ENCODE data around the gene PTPRG.

The PTPRG gene

GRCh38 chr3:62293051-62293780, 731.8 kb downstream of the PTPRG start:
- TF ChIP-seq SIN3A (IDR thresholded peaks at IDR 0.05; ENCODE audit: borderline replicate concordance, insufficient read depth, low read length), result no peak
- no peak for TF ChIP-seq POLR2AphosphoS5 (IDR thresholded peaks at IDR 0.05; ENCODE audit: low read depth, low read length)
- TF ChIP-seq TAF1 (IDR thresholded peaks at IDR 0.05; ENCODE audit: borderline replicate concordance, insufficient read depth, low read length), result no peak

- no peak for TF ChIP-seq REST (IDR thresholded peaks at IDR 0.05; ENCODE audit: insufficient read depth in 1 of 2, low read depth in 2 of 2, low read length in 2 of 2)
- TF ChIP-seq POLR2AphosphoS5 (IDR thresholded peaks at IDR 0.05; ENCODE audit: low read depth, low read length), result no peak
- no peak for TF ChIP-seq TAF1 (IDR thresholded peaks at IDR 0.05; ENCODE audit: borderline replicate concordance, insufficient read depth, low read length)
- TF ChIP-seq FOXP2 (optimal IDR thresholded peaks at IDR 0.05; ENCODE audit: borderline replicate concordance, extremely low read depth, extremely low read length, insufficient read depth), result no peak
- no peak for TF ChIP-seq SIN3A (IDR thresholded peaks at IDR 0.05; ENCODE audit: borderline replicate concordance, insufficient read depth, low read length)
Observed at GRCh38 chr3:62295571-62295970, 734.2 kb downstream of the PTPRG start.

- TF ChIP-seq REST (IDR thresholded peaks at IDR 0.05; ENCODE audit: insufficient read depth in 1 of 2, low read depth in 2 of 2, low read length in 2 of 2), result no peak
- no peak for TF ChIP-seq POLR2AphosphoS5 (IDR thresholded peaks at IDR 0.05; ENCODE audit: low read depth, low read length)
- no peak for TF ChIP-seq SIN3A (IDR thresholded peaks at IDR 0.05; ENCODE audit: borderline replicate concordance, insufficient read depth, low read length)
- no peak for TF ChIP-seq TAF1 (IDR thresholded peaks at IDR 0.05; ENCODE audit: borderline replicate concordance, insufficient read depth, low read length)
- TF ChIP-seq FOXP2 (optimal IDR thresholded peaks at IDR 0.05; ENCODE audit: borderline replicate concordance, extremely low read depth, extremely low read length, insufficient read depth), result no peak
Observed at GRCh38 chr3:62300617-62301016, 739.2 kb downstream of the PTPRG start.

- TF ChIP-seq FOXP2 (optimal IDR thresholded peaks at IDR 0.05; ENCODE audit: borderline replicate concordance, extremely low read depth, extremely low read length, insufficient read depth) (no peak), TAF1 (IDR thresholded peaks at IDR 0.05; ENCODE audit: borderline replicate concordance, insufficient read depth, low read length) (no peak), REST (IDR thresholded peaks at IDR 0.05; ENCODE audit: insufficient read depth in 1 of 2, low read depth in 2 of 2, low read length in 2 of 2) (no peak), SIN3A (IDR thresholded peaks at IDR 0.05; ENCODE audit: borderline replicate concordance, insufficient read depth, low read length) (no peak), POLR2AphosphoS5 (IDR thresholded peaks at IDR 0.05; ENCODE audit: low read depth, low read length) (no peak)
Observed at GRCh38 chr3:62312201-62312600, 750.8 kb downstream of the PTPRG start.

- no peak for TF ChIP-seq POLR2AphosphoS5 (IDR thresholded peaks at IDR 0.05; ENCODE audit: low read depth, low read length)
- no peak for TF ChIP-seq SIN3A (IDR thresholded peaks at IDR 0.05; ENCODE audit: borderline replicate concordance, insufficient read depth, low read length)
- no peak for TF ChIP-seq REST (IDR thresholded peaks at IDR 0.05; ENCODE audit: insufficient read depth in 1 of 2, low read depth in 2 of 2, low read length in 2 of 2)
Observed at GRCh38 chr3:62316525-62316924, 755.2 kb downstream of the PTPRG start.

Data from PFSK-1 (cell line).